Measurements from ENCODE around the gene KRT6C. TPM values are rescaled to one million over a fixed set of nuclear protein-coding genes. Genes with fewer than 3 reads are reported as not detected.
"Not testable (repeated sequence)": the region's sequence is repeated elsewhere in the genome, so short reads cannot be mapped to it uniquely, and the experiment has no call there.

The KRT6C gene
- total RNA-seq: not detected
- long read RNA-seq: 0 reads

- DNase-seq (ENCODE audit: low spot score): no peak
These were observed at the start of gene KRT6C for GRCh38 chr12:52473768-52474167. KRT6C (minus strand) TSS chr12:52473805; CDS start chr12:52473737, 68 bp downstream.

GRCh38 chr12:52522346-52523011 is 48.9 kb upstream of the KRT6C start:
- DNase-seq (ENCODE audit: low spot score): no peak

- no peak for DNase-seq (ENCODE audit: low spot score)
These were observed 48.1 kb upstream of the KRT6C start for GRCh38 chr12:52521568-52522266.

- DNase-seq (ENCODE audit: low spot score): no peak
These were observed 47.6 kb upstream of the KRT6C start for GRCh38 chr12:52521175-52521567.

DNA sequence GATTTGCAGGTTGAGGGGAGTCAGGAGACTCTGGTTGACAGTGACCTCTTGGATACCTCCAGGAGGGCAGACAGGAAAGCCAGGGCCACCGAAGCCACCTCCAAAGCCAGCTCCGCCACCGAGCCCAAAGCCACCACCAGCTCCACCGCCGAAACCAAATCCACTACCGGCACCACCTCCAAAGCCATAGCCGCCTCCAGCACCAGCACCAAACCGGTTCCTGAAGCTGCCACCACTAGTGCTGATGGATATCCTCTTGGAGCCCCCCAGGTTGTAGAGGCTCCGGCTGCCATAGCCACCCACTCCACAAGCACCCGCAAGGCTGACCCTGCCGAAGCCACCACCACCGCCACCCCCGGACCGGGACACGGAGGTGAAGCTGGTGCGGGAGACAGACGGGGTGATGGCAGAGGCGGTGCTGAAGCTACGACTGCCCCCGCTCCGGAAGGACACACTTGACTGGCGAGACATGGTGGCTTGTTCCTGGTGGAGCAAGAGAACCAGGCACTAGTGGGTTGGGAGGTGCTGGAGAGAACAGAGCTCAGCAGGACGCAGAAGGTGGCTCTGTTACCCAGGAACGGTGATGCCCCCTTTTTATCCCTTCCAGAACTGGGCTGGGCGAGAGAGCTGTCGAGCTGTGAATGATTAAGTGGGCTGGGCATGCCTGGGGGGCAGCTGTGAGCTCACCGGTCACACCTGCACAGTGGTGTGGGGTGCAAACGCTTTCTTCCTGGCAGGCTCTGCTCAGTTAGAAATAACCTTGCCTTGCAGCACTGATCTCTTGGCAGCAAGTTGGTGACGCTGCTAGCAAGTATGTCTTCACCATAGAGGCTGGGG is 46.4 kb upstream of the KRT6C start, which contains the start of gene KRT5:
KRT5 (minus strand) TSS at position 569 of the 837 bp plus-strand sequence; CDS start at position 471, 98 bp downstream.
- DNase-seq (ENCODE audit: low spot score): no peak

- no peak for DNase-seq (ENCODE audit: low spot score)
These were observed 45.7 kb upstream of the KRT6C start for GRCh38 chr12:52519387-52519703.

DNA sequence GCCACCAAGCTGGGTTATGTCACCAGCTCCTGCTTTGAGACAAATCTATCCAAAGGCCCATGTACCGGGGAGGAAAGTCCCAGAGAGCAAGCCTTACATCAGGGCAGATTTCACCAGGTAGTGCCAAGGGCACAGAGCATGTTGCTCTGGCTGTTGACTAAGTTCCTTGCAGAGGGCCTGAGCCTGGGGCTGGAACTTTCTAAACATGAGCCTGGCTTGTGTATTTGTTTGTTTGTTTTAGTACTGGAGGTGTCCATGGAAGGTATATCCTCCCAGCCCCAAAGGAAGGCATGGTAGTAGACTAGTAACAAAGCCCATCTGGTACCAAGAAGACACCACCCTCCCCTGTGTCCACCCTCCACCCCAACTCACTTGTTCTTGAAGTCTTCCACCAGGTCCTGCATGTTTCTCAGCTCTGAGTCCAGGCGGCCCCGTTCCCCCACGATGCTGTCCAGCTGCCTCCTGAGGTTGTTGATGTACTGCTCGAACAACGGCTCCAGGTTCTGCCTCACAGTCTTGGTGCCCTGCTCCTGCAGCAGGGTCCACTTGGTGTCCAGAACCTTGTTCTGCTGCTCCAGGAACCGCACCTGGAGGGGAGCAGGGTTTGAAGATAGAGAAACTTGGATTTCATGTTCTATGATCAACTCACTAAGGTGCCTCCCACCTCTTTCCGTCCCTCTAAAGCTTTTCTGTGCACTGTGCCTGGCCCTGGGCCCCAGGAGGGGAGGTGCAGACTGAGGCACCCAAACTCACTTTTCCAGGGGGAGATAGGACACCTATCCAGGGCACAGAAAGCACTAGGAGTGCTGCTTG is 45.2 kb upstream of the KRT6C start:
- no peak for DNase-seq (ENCODE audit: low spot score)

DNA sequence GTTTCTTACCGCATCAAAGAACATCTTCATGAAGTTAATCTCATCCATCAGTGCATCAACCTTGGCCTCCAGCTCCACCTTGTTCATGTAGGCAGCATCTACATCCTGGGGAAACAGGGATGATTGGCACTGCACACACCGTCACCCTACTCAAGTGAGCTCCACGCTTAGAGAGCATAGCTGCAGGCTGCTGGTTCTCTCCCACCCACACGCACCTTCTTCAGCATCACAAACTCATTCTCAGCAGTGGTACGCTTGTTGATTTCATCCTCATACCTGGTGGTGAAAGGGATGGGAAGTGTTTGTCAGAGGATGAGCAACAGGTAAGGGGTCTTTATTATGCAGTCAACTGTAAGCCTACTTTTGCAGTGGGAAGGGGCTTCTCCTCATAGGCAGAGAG is 44.3 kb upstream of the KRT6C start:
- DNase-seq (ENCODE audit: low spot score): no peak

DNA sequence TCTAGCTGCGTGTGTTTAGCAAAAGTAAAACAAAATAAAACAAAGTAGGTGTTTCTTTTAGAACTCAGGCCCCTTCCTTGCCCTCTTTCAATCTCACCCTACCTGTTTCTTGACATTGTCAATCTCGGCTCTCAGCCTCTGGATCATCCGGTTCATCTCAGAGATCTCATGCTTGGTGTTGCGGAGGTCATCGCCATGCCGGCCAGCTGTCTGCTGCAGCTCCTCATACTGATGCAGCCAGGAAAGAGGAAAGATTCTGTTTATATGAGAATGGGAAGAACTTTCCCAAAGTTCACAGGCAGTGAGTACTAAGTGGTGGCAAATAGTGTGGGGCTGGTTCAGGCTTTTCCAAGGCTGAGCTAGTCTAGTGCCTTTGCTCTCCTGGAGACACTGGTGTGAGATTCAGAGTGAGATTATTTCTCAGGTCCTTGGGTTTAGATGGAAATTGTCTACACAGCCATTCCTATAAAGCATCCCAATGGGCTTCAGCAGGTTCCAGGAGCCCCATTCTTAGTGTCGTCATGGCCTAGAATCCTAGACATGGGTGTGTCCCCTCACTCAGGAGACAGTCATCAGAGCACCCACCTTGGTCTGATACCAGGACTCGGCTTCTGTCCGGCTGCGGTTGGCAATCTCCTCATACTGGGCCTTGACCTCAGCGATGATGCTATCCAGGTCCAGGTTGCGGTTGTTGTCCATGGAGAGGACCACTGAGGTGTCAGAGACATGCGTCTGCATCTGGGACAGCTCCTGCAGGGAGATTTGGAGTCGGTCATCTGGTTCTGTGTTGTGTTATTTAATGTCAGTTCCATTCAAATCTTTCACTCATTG is 43.6 kb upstream of the KRT6C start:
- DNase-seq (ENCODE audit: low spot score): no peak

DNA sequence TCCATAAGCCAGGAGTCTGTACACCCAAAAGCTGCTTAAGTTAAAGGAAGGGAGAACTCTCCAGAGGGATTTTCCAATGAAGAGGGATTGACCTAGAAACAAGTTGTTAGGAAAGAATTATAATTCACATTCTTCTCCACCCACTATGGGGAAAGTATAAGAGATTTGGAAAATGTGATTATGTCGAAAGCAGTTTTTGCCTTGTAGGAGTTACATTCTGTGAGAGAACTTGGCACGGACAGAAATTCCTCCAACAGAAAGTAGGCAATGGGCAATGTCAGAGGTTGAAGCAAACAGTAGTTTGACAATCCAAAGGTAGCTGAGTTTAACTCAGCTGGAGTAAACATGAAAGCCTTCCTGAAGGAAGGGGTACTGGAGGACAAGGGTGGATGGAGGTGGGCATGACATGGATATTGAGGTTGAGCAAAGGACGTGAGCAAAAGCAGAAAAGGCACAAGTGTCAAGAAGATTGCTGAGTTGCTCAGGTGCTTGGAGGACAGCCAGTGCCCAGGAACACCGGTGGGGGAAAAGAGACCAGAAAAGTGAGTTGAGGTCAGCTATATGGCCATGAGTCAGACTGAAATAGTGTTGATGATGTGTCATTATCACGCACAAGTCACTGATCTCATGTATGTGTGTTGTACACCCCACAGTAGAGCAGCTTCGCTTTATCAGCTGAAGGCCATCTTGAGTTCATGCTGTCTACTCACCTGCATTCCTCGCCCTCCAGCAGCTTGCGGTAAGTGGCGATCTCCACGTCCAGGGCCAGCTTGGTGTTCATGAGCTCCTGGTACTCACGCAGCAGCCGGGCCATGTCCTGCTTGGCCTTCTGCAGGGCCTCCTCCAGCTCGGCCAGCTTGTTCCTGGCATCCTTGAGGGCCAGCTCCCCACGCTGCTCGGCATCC is 42.6 kb upstream of the KRT6C start:
- DNase-seq (ENCODE audit: low spot score): no peak

GRCh38 chr12:52515319-52515646 is 41.7 kb upstream of the KRT6C start:
- no peak for DNase-seq (ENCODE audit: low spot score)

- no peak for DNase-seq (ENCODE audit: low spot score)
These were observed 41.1 kb upstream of the KRT6C start for GRCh38 chr12:52514471-52515318.

DNA sequence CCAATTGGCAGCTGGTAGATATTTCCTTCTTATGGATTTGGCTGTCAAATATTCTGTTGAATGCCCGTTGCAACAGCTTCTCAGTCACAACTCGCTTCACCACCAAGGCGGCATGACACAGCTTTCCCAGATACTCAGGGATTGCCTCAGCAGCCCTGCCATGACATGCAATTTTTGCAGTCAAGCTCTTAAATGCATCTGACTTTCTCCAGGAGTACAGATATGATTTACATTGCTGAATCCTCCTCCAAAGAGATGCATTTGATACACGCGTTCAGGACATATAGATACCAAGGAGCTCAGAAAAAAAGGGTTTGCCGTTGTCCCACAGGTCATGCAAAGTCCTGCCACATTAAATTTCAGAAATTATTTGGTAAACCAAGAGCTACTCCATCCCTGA is 40.1 kb upstream of the KRT6C start:
- DNase-seq (ENCODE audit: low spot score): no peak

DNA sequence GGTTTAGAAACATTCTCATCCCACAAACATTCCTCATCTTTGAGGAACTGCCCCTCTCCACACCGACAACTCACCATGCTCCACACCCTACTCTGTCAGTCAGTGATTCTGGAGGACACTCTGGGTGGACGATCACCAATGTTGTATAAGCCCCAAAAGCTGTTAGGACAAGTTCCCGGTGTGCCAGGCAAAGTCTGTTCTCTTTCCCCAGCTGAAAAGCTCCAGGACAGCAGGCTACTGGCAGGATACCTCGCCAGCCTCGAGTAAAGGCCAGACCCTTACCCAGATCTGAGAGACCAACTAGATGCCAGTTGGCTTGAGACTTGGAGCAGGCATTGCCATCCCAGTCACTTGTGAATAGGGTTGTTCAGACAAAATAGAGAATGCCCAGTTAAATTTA is 34.6 kb upstream of the KRT6C start:
- DNase-seq (ENCODE audit: low spot score): no peak

GRCh38 chr12:52506858-52507715 is 33.5 kb upstream of the KRT6C start:
- no peak for DNase-seq (ENCODE audit: low spot score)

DNA sequence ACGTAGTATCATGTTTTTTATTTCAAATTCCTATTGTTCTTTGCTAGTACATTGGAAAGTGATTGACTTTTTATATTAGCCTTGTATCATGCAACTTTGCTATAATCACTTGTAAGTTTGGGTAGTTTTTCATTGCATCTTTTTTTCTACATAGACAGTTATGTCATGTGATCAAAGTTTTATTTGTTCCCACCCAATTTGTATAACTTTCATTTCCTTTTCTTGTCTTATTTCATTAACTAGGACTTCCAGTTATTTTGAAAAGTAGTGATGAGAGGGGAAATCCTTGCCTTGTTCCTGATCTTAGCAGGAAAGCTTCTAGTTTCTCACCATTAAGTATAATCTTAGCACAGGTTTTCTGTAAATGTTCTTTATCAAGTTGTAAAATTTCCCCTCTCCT is 29.3 kb upstream of the KRT6C start:
- DNase-seq (ENCODE audit: low spot score): no peak

- no peak for DNase-seq (ENCODE audit: low spot score)
These were observed 27.9 kb upstream of the KRT6C start for GRCh38 chr12:52501490-52501889.

- not testable (repeated sequence) for DNase-seq (ENCODE audit: low spot score)
These were observed 27.0 kb upstream of the KRT6C start for GRCh38 chr12:52500574-52500973.
